ENCODE data around the gene OSBPL3. TPM values are rescaled to one million over a fixed set of nuclear protein-coding genes. Genes with fewer than 3 reads are reported as not detected.

OSBPL3 gene
- total and polyA plus RNA-seq, 2 experiments from 2014 or later, result 21.8 to 25.8 TPM

- Histone ChIP-seq H3K4me3 (no peak overlapping the region), H3K4me2 (ENCODE audit: unreplicated experiment) (peak overlapping the region; percentile 65), H3K27me3 (replicated peaks; ENCODE audit: insufficient read depth) (no peaks in the 10 kb centered on the region), H3K9ac (no peak overlapping the region), H3K36me3 (ENCODE audit: low read depth) (no peaks in the 10 kb centered on the region), H2AFZ (no peak overlapping the region), H3K9me3 (ENCODE audit: low read depth) (no peaks in the 10 kb centered on the region), H4K20me1 (ENCODE audit: insufficient read depth) (no peaks in the 10 kb centered on the region), H3F3A (ENCODE audit: insufficient read depth) (peaks cover 44% of the 10 kb centered on the region), H3K9me2 (ENCODE audit: insufficient read depth) (no peaks in the 10 kb centered on the region), H3K4me1 (ENCODE audit: insufficient read depth) (peaks cover 56% of the 10 kb centered on the region), H3K79me2 (ENCODE audit: insufficient read depth) (peaks cover 89% of the 10 kb centered on the region), H3K27ac (no peak overlapping the region; the same call in 1 of the 2 replicates)
- TF ChIP-seq EZH2phosphoT487 (IDR thresholded peaks at IDR 0.05; ENCODE audit: insufficient read depth, low read depth) (no peak), EZH2 (IDR thresholded peaks at IDR 0.05; ENCODE audit: insufficient read depth, poor library complexity, severe bottlenecking) (no peak)
- DNase-seq, result peak; percentile 22
- WGBS, 2 experiments (ENCODE audit: low coverage in 1 of 2, low lambda C conversion rate in 2 of 2, missing lambda C conversion rate in 2 of 2), result 95 to 97% methylated on average over 9 of the region's 9 CpGs
- in situ Hi-C loops (cut with MboI), result no loop called here
Observed at GRCh38 chr7:24923172-24923865, 56.7 kb downstream of the OSBPL3 start.

GRCh38 chr7:24922099-24922773 lies 57.7 kb downstream of the OSBPL3 start:
- H3F3A ChIP-seq (ENCODE audit: insufficient read depth), result peaks cover 36% of the 10 kb centered on the region
- H3K27ac ChIP-seq, result peak overlapping the region; percentile 45
- WGBS, 2 experiments (ENCODE audit: low coverage in 1 of 2, low lambda C conversion rate in 2 of 2, missing lambda C conversion rate in 2 of 2), result 12 to 16% methylated on average over 5 of the region's 5 CpGs
- no peaks in the 10 kb centered on the region for H3K9me3 ChIP-seq (ENCODE audit: low read depth)
- H3K36me3 ChIP-seq (ENCODE audit: low read depth), result no peaks in the 10 kb centered on the region
- H3K27me3 ChIP-seq (replicated peaks; ENCODE audit: insufficient read depth), result no peaks in the 10 kb centered on the region
- no peak overlapping the region for H2AFZ ChIP-seq
- H3K9me2 ChIP-seq (ENCODE audit: insufficient read depth), result no peaks in the 10 kb centered on the region
- peaks cover 92% of the 10 kb centered on the region for H3K79me2 ChIP-seq (ENCODE audit: insufficient read depth)
- H3K4me1 ChIP-seq (ENCODE audit: insufficient read depth), result peaks cover 59% of the 10 kb centered on the region
- peak overlapping the region; percentile 27; the same call in 1 of the 2 replicates for H3K9ac ChIP-seq
- no peak for TF ChIP-seq EZH2 (IDR thresholded peaks at IDR 0.05; ENCODE audit: insufficient read depth, poor library complexity, severe bottlenecking)
- TF ChIP-seq EZH2phosphoT487 (IDR thresholded peaks at IDR 0.05; ENCODE audit: insufficient read depth, low read depth), result no peak
- peak overlapping the region; percentile 65 for H3K4me2 ChIP-seq (ENCODE audit: unreplicated experiment)
- DNase-seq, result peak; percentile 78
- no peaks in the 10 kb centered on the region for H4K20me1 ChIP-seq (ENCODE audit: insufficient read depth)
- H3K4me3 ChIP-seq, result peak overlapping the region; percentile 45
- in situ Hi-C loops (cut with MboI), result no loop called here

- TF ChIP-seq EZH2 (IDR thresholded peaks at IDR 0.05; ENCODE audit: insufficient read depth, poor library complexity, severe bottlenecking), result no peak
- TF ChIP-seq EZH2phosphoT487 (IDR thresholded peaks at IDR 0.05; ENCODE audit: insufficient read depth, low read depth), result no peak
- no peak overlapping the region for H3K4me3 ChIP-seq
- no peaks in the 10 kb centered on the region for H3K36me3 ChIP-seq (ENCODE audit: low read depth)
- H3F3A ChIP-seq (ENCODE audit: insufficient read depth), result peaks cover 33% of the 10 kb centered on the region
- in situ Hi-C loops (cut with MboI), result no loop called here
- H2AFZ ChIP-seq, result no peak overlapping the region
- WGBS, 2 experiments (ENCODE audit: low coverage in 1 of 2, low lambda C conversion rate in 2 of 2, missing lambda C conversion rate in 2 of 2), result 79% methylated on average over 3 of the region's 3 CpGs
- no peak for DNase-seq
- H4K20me1 ChIP-seq (ENCODE audit: insufficient read depth), result no peaks in the 10 kb centered on the region
- H3K27ac ChIP-seq, result no peak overlapping the region
- H3K4me1 ChIP-seq (ENCODE audit: insufficient read depth), result peaks cover 59% of the 10 kb centered on the region
- no peaks in the 10 kb centered on the region for H3K9me3 ChIP-seq (ENCODE audit: low read depth)
- H3K27me3 ChIP-seq (replicated peaks; ENCODE audit: insufficient read depth), result no peaks in the 10 kb centered on the region
- H3K9me2 ChIP-seq (ENCODE audit: insufficient read depth), result no peaks in the 10 kb centered on the region
- no peak overlapping the region for H3K9ac ChIP-seq
- H3K79me2 ChIP-seq (ENCODE audit: insufficient read depth), result peaks cover 98% of the 10 kb centered on the region
- H3K4me2 ChIP-seq (ENCODE audit: unreplicated experiment), result peak overlapping the region; percentile 65
Observed at GRCh38 chr7:24921362-24921679, 58.7 kb downstream of the OSBPL3 start.

GRCh38 chr7:24920451-24921361 lies 59.3 kb downstream of the OSBPL3 start:
- Histone ChIP-seq H3K36me3 (ENCODE audit: low read depth) (no peaks in the 10 kb centered on the region), H3K9ac (no peak overlapping the region), H3K79me2 (ENCODE audit: insufficient read depth) (peaks cover 98% of the 10 kb centered on the region), H3K4me2 (ENCODE audit: unreplicated experiment) (peak overlapping the region; percentile 65), H3K27me3 (replicated peaks; ENCODE audit: insufficient read depth) (no peaks in the 10 kb centered on the region), H3K9me2 (ENCODE audit: insufficient read depth) (no peaks in the 10 kb centered on the region), H2AFZ (no peak overlapping the region), H3K4me3 (no peak overlapping the region), H3F3A (ENCODE audit: insufficient read depth) (peaks cover 31% of the 10 kb centered on the region), H3K27ac (no peak overlapping the region), H3K4me1 (ENCODE audit: insufficient read depth) (peaks cover 57% of the 10 kb centered on the region), H4K20me1 (ENCODE audit: insufficient read depth) (no peaks in the 10 kb centered on the region), H3K9me3 (ENCODE audit: low read depth) (no peaks in the 10 kb centered on the region)
- 50 to 61% methylated on average over 3 of the region's 3 CpGs for WGBS, 2 experiments (ENCODE audit: low coverage in 1 of 2, low lambda C conversion rate in 2 of 2, missing lambda C conversion rate in 2 of 2)
- TF ChIP-seq EZH2phosphoT487 (IDR thresholded peaks at IDR 0.05; ENCODE audit: insufficient read depth, low read depth), result no peak
- no peak for TF ChIP-seq EZH2 (IDR thresholded peaks at IDR 0.05; ENCODE audit: insufficient read depth, poor library complexity, severe bottlenecking)
- DNase-seq, result no peak
- in situ Hi-C loops (cut with MboI), result no loop called here

Measured in GM23248 (cell line).